K562 (cell line): ENCODE measurements around the gene ITK. TPM values are rescaled to one million over a fixed set of nuclear protein-coding genes. Genes with fewer than 3 reads are reported as not detected.

ENCODE experiments used
- ATF3 ChIP-seq, 2 experiments: fragments of 450-650 bp in 1 of 2; sonication (generic) in 1 of 2; formaldehyde crosslinking in 1 of 2; IDR thresholded peaks in 1 of 2; conservative IDR thresholded peaks in 1 of 2; 2 replicates each; pipeline versions ENCODE4 v1.6.1 to v1.8.1; 2016 to 2023; ENCODE audit warnings: mild to moderate bottlenecking in 2 of 2, moderate library complexity in 2 of 2, inconsistent platforms in 1 of 2, missing genetic modification reagents in 1 of 2
- BACH1 ChIP-seq: fragments of 200-800 bp; sonication (Bioruptor generic); IDR thresholded peaks from 2 replicates; pipeline ENCODE4 v1.6.1; 2016; ENCODE audit warnings: missing genetic modification characterization, missing compliant biosample characterization
- CLOCK ChIP-seq: fragments of 250-450 bp; sonication (Bioruptor Pico); IDR thresholded peaks from 2 replicates; pipeline ENCODE4 v1.4.0; 2020; ENCODE audit warnings: mild to moderate bottlenecking, moderate library complexity, borderline replicate concordance
- DIDO1 ChIP-seq: fragments of 450-650 bp; IDR thresholded peaks from 2 replicates; pipeline ENCODE4 v1.6.1; 2016; ENCODE audit warnings: low read depth, missing biosample characterization, missing genetic modification characterization
- DLX4 ChIP-seq: fragments of 250-450 bp; sonication (Bioruptor Pico); IDR thresholded peaks from 2 replicates; pipeline ENCODE4 v1.6.1; 2021; ENCODE audit warnings: mild to moderate bottlenecking
- HDAC2 ChIP-seq: fragments of 450-650 bp; IDR thresholded peaks from 2 replicates; pipeline ENCODE4 v1.6.1; 2016; ENCODE audit warnings: mild to moderate bottlenecking
- HNRNPK ChIP-seq: fragments of 200-400 bp; formaldehyde crosslinking; IDR thresholded peaks from one replicate; pipeline ENCODE4 v1.6.1; 2018; ENCODE audit warnings: mild to moderate bottlenecking, low read depth, low read length; ENCODE audit not compliant: poor library complexity, severe bottlenecking
- HOXB6 ChIP-seq: fragments of 250-450 bp; sonication (Bioruptor Pico); IDR thresholded peaks from 2 replicates; pipeline ENCODE4 v1.5.1; 2022; ENCODE audit warnings: mild to moderate bottlenecking, borderline replicate concordance
- KLF6 ChIP-seq: fragments of 250-450 bp; sonication (Bioruptor Pico); IDR thresholded peaks from 2 replicates; pipeline ENCODE4 v1.4.0; 2020; ENCODE audit warnings: mild to moderate bottlenecking, moderate library complexity, borderline replicate concordance
- SAFB2 ChIP-seq: fragments of 200-400 bp; formaldehyde crosslinking; IDR thresholded peaks from 2 replicates; pipeline ENCODE4 v1.6.1; 2018; ENCODE audit warnings: borderline replicate concordance, low read length, low read depth, moderate library complexity; ENCODE audit not compliant: severe bottlenecking
- SLC30A9 ChIP-seq: fragments of 250-450 bp; sonication (Bioruptor Pico); IDR thresholded peaks from 2 replicates; pipeline ENCODE4 v1.8.0; 2022; ENCODE audit warnings: mild to moderate bottlenecking, moderate library complexity
- TAF15 ChIP-seq: fragments of 200-400 bp; formaldehyde crosslinking; IDR thresholded peaks from 2 replicates; pipeline ENCODE4 v1.6.1; 2017; ENCODE audit warnings: mild to moderate bottlenecking, low read depth, low read length, moderate library complexity
- ZBTB1 ChIP-seq: sonication (generic); formaldehyde crosslinking; IDR thresholded peaks from 2 replicates; pipeline ENCODE4 v1.8.1; 2023; ENCODE audit warnings: missing genetic modification reagents, low read depth, mild to moderate bottlenecking, borderline replicate concordance
- ZC3H11A ChIP-seq: IDR thresholded peaks from 2 replicates; pipeline ENCODE4 v1.6.1; 2012; ENCODE audit warnings: low read depth, low read length, improper control_type of control experiment
- ZNF140 ChIP-seq: fragments of 250-450 bp; sonication (Bioruptor Pico); IDR thresholded peaks from 2 replicates; pipeline ENCODE4 v1.8.0; 2021; ENCODE audit warnings: moderate library complexity, mild to moderate bottlenecking, inconsistent platforms
- polyA plus RNA-seq, 8 experiments: library from polyadenylated mRNA; depleted of rRNA in 4 of 8; stranded (reverse) in 5 of 8; unstranded in 3 of 8; fragments of >200 nt; fragmentation: Nextera tagmentation in 2 of 8; fragmentation: Illumina TruSeq in 1 of 8; extraction: Ambion mirVana in 2 of 8; extraction: Trizol in 1 of 8; gene quantifications; 2 replicates each; pipeline versions ENCODE4 v1.2.1 to v1.2.3, GENCODE V29; 2011 to 2014; ENCODE audit warnings: inconsistent platforms in 1 of 8, missing spikeins in 1 of 8
- total RNA-seq, 7 experiments: library from RNA; depleted of rRNA in 6 of 7; stranded (reverse); fragments of >200 nt in 6 of 7; fragmentation: Illumina TruSeq in 2 of 7; extraction: Trizol in 2 of 7; gene quantifications; 2 replicates each; pipeline versions ENCODE4 v1.2.1 to v1.2.3, GENCODE V29; 2011 to 2021; ENCODE audit warnings: low replicate concordance in 1 of 7

The ITK gene
- total and polyA plus RNA-seq, 9 of the 15 experiments (the other 6 are each of a cell fraction or from before 2014, with no cell fraction given), result 0.04 to 0.75 TPM; not detected in 7

GRCh38 chr5:157245476-157245875 lies 64.8 kb downstream of the ITK start (continued):
- TF ChIP-seq ZNF140 (CRISPR knock-in tag) (no peak), ZBTB1 (CRISPR knock-in tag) (no peak), BACH1 (no peak), CLOCK (CRISPR knock-in tag) (no peak), HOXB6 (CRISPR knock-in tag) (no peak), HDAC2 (no peak), ATF3 (IDR thresholded peaks at IDR 0.05) (peak; percentile 78), ATF3 (CRISPR knock-in tag; conservative IDR thresholded peaks at IDR 0.05) (no peak), SAFB2 (no peak), HNRNPK (no peak), TAF15 (no peak), DLX4 (CRISPR knock-in tag) (no peak), ZC3H11A (no peak), DIDO1 (tag) (no peak), KLF6 (no peak), SLC30A9 (no peak)
